ENCODE data around the gene TP53BP1. TPM values are rescaled to one million over a fixed set of nuclear protein-coding genes. Genes with fewer than 3 reads are reported as not detected.
A peak's percentile ranks its signal among the peaks of the same experiment; 100 is the strongest.
"Not testable (repeated sequence)": the region's sequence is repeated elsewhere in the genome, so short reads cannot be mapped to it uniquely, and the experiment has no call there.

Gene TP53BP1
- total RNA-seq, result 16.5 TPM

GRCh38 chr15:43492673-43493601 lies at the start of gene TP53BP1:
TP53BP1 (minus strand) TSS chr15:43493156; CDS start chr15:43493043, 113 bp downstream.
- ATAC-seq, result peak; percentile 99

GRCh38 chr15:43541785-43542184 lies 48.8 kb upstream of the TP53BP1 start:
- ATAC-seq, result no peak

- no peak for ATAC-seq
Measured at GRCh38 chr15:43538091-43538490, 45.1 kb upstream of the TP53BP1 start.

GRCh38 chr15:43534897-43535296 lies 41.9 kb upstream of the TP53BP1 start:
- ATAC-seq, result no peak

- ATAC-seq, result not testable (repeated sequence)
Measured at GRCh38 chr15:43532826-43533225, 39.9 kb upstream of the TP53BP1 start.

- ATAC-seq, result no peak
Measured at GRCh38 chr15:43531018-43531670, 38.2 kb upstream of the TP53BP1 start.

- no peak for ATAC-seq
Measured at GRCh38 chr15:43529587-43530345, 36.8 kb upstream of the TP53BP1 start.

GRCh38 chr15:43529141-43529540 lies 36.2 kb upstream of the TP53BP1 start:
- ATAC-seq, result peak; percentile 8

GRCh38 chr15:43528542-43529007 lies 35.6 kb upstream of the TP53BP1 start:
- ATAC-seq, result peak; percentile 4

- no peak for ATAC-seq
Measured at GRCh38 chr15:43527802-43528541, 35.0 kb upstream of the TP53BP1 start.

GRCh38 chr15:43527016-43527801 lies 34.3 kb upstream of the TP53BP1 start:
- no peak for ATAC-seq

- ATAC-seq, result no peak
Measured at GRCh38 chr15:43526261-43526930, 33.4 kb upstream of the TP53BP1 start.

GRCh38 chr15:43525131-43525530 lies 32.2 kb upstream of the TP53BP1 start:
- no peak for ATAC-seq

- no peak for ATAC-seq
Measured at GRCh38 chr15:43524254-43524845, 31.4 kb upstream of the TP53BP1 start.

GRCh38 chr15:43523646-43524045 lies 30.7 kb upstream of the TP53BP1 start:
- ATAC-seq, result no peak

GRCh38 chr15:43522247-43522646 lies 29.3 kb upstream of the TP53BP1 start:
- ATAC-seq, result no peak

- ATAC-seq, result no peak
Measured at GRCh38 chr15:43521419-43521818, 28.5 kb upstream of the TP53BP1 start.

GRCh38 chr15:43520138-43520537 lies 27.2 kb upstream of the TP53BP1 start:
- ATAC-seq, result no peak

GRCh38 chr15:43519196-43519595 lies 26.2 kb upstream of the TP53BP1 start:
- ATAC-seq, result no peak

GRCh38 chr15:43518197-43518761 lies 25.3 kb upstream of the TP53BP1 start:
- ATAC-seq, result no peak

Data from esophagus mucosa (tissue), 1 donor.